RPMI7951 (cell line): ENCODE results near the gene SLFN12L. TPM values are rescaled to one million over a fixed set of nuclear protein-coding genes. Genes with fewer than 3 reads are reported as not detected.

ENCODE experiments used
- DNase-seq: peaks from one replicate; pipeline ENCODE4 v3.0.0-alpha.2; 2012; ENCODE audit warnings: low read depth
- total RNA-seq: library from RNA; depleted of rRNA; stranded (reverse); fragments of >200 nt; shearing (Covaris generic); gene quantifications from 2 replicates; pipeline ENCODE4 v1.2.3, GENCODE V29; 2014; rRNA removed

The SLFN12L gene
- total RNA-seq, 1 experiment from 2014 or later: not detected

GRCh38 chr17:35432176-35433074 is 105.1 kb downstream of the SLFN12L start, which contains the start of gene SLFN12:
Gene SLFN12 (minus strand): TSS chr17:35432500. CDS start chr17:35423028, 9,472 bp downstream.
- peak; percentile 93 for DNase-seq

GRCh38 chr17:35429702-35430101 is 107.8 kb downstream of the SLFN12L start:
- DNase-seq: no peak

- DNase-seq: no peak
Observed at GRCh38 chr17:35428229-35428628, 109.2 kb downstream of the SLFN12L start.

GRCh38 chr17:35423761-35424160 is 113.7 kb downstream of the SLFN12L start:
- peak; percentile 9 for DNase-seq

Other genes with a start within 250 kb of the SLFN12L start
- 32.7 and 41.2 TPM in 2 replicates for gene SLFN11, start 164.1 kb downstream of the SLFN12L start, total RNA-seq
- 11.0 and 13.9 TPM in 2 replicates for gene SLFN12, start 105.2 kb downstream of the SLFN12L start, total RNA-seq
- gene SLFN13, start 88.9 kb downstream of the SLFN12L start, total RNA-seq: 0.84 and 1.2 TPM in 2 replicates
- gene SLFN14, start 23.1 kb upstream of the SLFN12L start, total RNA-seq: not detected in 2 replicates
- gene PEX12, start 40.9 kb upstream of the SLFN12L start, total RNA-seq: 7.7 and 9.3 TPM in 2 replicates
- gene AP2B1, start 49.6 kb upstream of the SLFN12L start, total RNA-seq: 47.2 and 64.0 TPM in 2 replicates
- gene RASL10B, start 194.0 kb upstream of the SLFN12L start, total RNA-seq: 1.1 and 1.6 TPM in 2 replicates
- gene GAS2L2, start 215.6 kb upstream of the SLFN12L start, total RNA-seq: not detected in 2 replicates
- not detected in 2 replicates for gene C17orf50, start 223.2 kb upstream of the SLFN12L start, total RNA-seq